ENCODE data around the gene BSDC1.

DNA sequence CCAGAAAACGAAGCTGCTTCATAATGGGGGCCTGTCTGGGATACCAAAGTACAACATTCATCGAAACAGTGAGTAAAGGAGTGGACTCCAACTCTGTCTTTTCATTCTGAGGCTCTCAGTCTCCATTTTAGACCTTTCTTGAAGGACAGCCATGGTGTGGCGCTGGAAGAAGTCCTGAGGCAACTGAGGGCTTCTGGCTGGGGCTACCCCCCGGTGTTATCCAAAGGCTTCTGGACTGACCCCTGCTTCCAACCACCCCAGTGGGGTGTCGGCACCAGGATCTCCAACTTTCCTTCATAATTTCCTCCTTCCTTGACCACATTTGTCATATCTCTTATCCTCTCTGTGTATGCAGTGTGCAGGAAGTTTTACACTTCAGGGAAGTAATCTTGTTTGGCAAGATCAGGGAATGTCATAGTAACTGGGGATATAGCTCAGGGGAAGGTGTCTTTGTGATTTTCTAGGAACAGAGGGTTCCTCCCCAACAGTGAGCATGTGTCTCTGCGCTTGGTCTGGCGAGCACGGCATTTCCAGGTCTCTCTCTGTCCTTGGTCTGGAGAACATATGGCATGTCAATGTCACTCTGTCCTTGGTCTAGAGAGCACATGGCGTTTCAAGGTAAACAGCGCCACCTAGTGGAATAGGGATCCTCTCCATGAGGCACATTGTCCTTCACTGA lies 19.4 kb upstream of the BSDC1 start:
- TF ChIP-seq POLR2A (IDR thresholded peaks at IDR 0.05; ENCODE audit: low read depth, low read length) = no peak
- no peak for TF ChIP-seq POLR2AphosphoS5 (IDR thresholded peaks at IDR 0.05; ENCODE audit: low read depth, low read length)
